Lung (tissue), 12 donors: Measurements from ENCODE around the gene OR10A7. TPM values are rescaled to one million over a fixed set of nuclear protein-coding genes. Genes with fewer than 3 reads are reported as not detected.

Experiments used
- ATAC-seq: fragments of 200-7000 bp; cut with Tn5 transposase; one replicate; pipeline ENCODE4 v1.9.1; 2020; ENCODE audit warnings: moderate number of reproducible peaks; ENCODE audit not compliant: insufficient read depth, low FRiP score
- DNase-seq, 3 donors: peaks; one replicate each; pipeline ENCODE4 v3.0.0-alpha.2; 2013 to 2017
- H3K27ac ChIP-seq, 2 donors: one replicate each; pipeline ENCODE4 v1.5.1; 2013; ENCODE audit warnings: mild to moderate bottlenecking in 2 of 2, moderate library complexity in 2 of 2, control low read depth in 1 of 2, inconsistent platforms in 1 of 2, low read depth in 1 of 2, low read length in 1 of 2
- H3K27me3 ChIP-seq, 3 donors: one replicate each; pipeline ENCODE4 v1.5.1; 2013; ENCODE audit warnings: low read length in 2 of 3; ENCODE audit not compliant: control insufficient read depth in 3 of 3, insufficient read depth in 3 of 3
- H3K36me3 ChIP-seq, 4 donors: one replicate each; pipeline ENCODE4 v1.5.1; 2013; ENCODE audit warnings: low read length in 4 of 4, mild to moderate bottlenecking in 1 of 4, moderate library complexity in 1 of 4; ENCODE audit not compliant: control insufficient read depth in 4 of 4, insufficient read depth in 4 of 4
- H3K4me1 ChIP-seq, 5 donors: one replicate each; pipeline ENCODE4 v1.5.1; 2013; ENCODE audit warnings: low read length in 5 of 5, mild to moderate bottlenecking in 2 of 5, moderate library complexity in 1 of 5; ENCODE audit not compliant: control insufficient read depth in 5 of 5, insufficient read depth in 5 of 5
- H3K4me3 ChIP-seq: one replicate; pipeline ENCODE4 v1.5.1; 2013; ENCODE audit warnings: mild to moderate bottlenecking, control low read depth, moderate library complexity
- H3K9ac ChIP-seq, 2 donors: one replicate each; pipeline ENCODE4 v1.5.1; 2013; ENCODE audit warnings: low read length in 2 of 2, control low read depth in 1 of 2; ENCODE audit not compliant: insufficient read depth in 1 of 2
- H3K9me3 ChIP-seq, 4 donors: one replicate each; pipeline ENCODE4 v1.5.1; 2013; ENCODE audit warnings: low read length in 3 of 4, mild to moderate bottlenecking in 1 of 4, moderate library complexity in 1 of 4; ENCODE audit not compliant: control insufficient read depth in 4 of 4, insufficient read depth in 3 of 4
- CTCF ChIP-seq: IDR thresholded peaks from 2 replicates; pipeline ENCODE4 v1.5.1; 2012; ENCODE audit warnings: mild to moderate bottlenecking; ENCODE audit errors: control extremely low read depth, extremely low read depth
- WGBS, 2 donors: extraction: QIAGEN DNeasy Blood & Tissue Kit; methylation state at CpG; one replicate each; pipeline ENCODE4 v1.1.7; 2013; 5-methylcytosine and 5-hydroxymethylcytosine counted together
- polyA plus RNA-seq, 2 donors: library from polyadenylated mRNA; stranded (reverse); fragments of 200-250 nt; gene quantifications; one replicate each; pipeline ENCODE4 v1.2.1, GENCODE V29; 2013
- total RNA-seq, 2 donors: library from RNA; depleted of rRNA in 1 of 2; stranded (reverse); fragments of >200 nt in 1 of 2; gene quantifications; one replicate each; pipeline ENCODE4 v1.2.1, GENCODE V29; 2014 to 2021
- donor health status: control.
- donor health status: control.
- donor health status: Bipolar disorder and iron deficiency.
- donor health status: healthy.
- donor health status: DM: yes; HTN: yes; CAD: no.

OR10A7 gene
- total and polyA plus RNA-seq, 4 donors, result not detected

GRCh38 chr12:55226523-55226922 lies 5.7 kb downstream of the OR10A7 start:
- no peaks in the 10 kb centered on the region for H3K9me3 ChIP-seq
- WGBS, 2 donors, result 42 to 47% methylated on average over 1 of the region's 1 CpG

GRCh38 chr12:55227643-55228042 lies 6.8 kb downstream of the OR10A7 start:
- no peak for TF ChIP-seq CTCF
- no peak for ATAC-seq
- WGBS, 2 donors, result 36 to 45% methylated on average over 3 of the region's 3 CpGs

More at GRCh38 chr12:55226523-55226922, 5.7 kb downstream of the OR10A7 start:
- Histone ChIP-seq H3K9ac (no peak overlapping the region), H3K36me3 (no peaks in the 10 kb centered on the region), H3K27ac (no peak overlapping the region), H3K27me3 (no peaks in the 10 kb centered on the region), H3K4me1 (peaks cover 0 to 11% (median 0%) of the 10 kb centered on the region in 5 donors), H3K4me3 (no peak overlapping the region)
- ATAC-seq (no peak), DNase-seq (no peak)
- no peak for TF ChIP-seq CTCF

GRCh38 chr12:55244309-55244708 lies 23.5 kb downstream of the OR10A7 start, which contains the start of gene OR6C74:
Gene OR6C74, plus strand, starts transcription at chr12:55244609. Its CDS starts 2,679 bp downstream, at chr12:55247288.
- Histone ChIP-seq H3K4me1 (peaks cover 0 to 10% (median 0%) of the 10 kb centered on the region in 5 donors), H3K27me3 (no peaks in the 10 kb centered on the region), H3K9ac (no peak within 1 kb of the TSS), H3K27ac (no peak within 1 kb of the TSS), H3K4me3 (no peak within 1 kb of the TSS), H3K36me3 (no peaks in the 10 kb centered on the region), H3K9me3 (no peaks in the 10 kb centered on the region)
- DNase-seq, result no peak
- 89 to 94% methylated on average over 3 of the region's 3 CpGs for WGBS, 2 donors
- TF ChIP-seq CTCF, result no peak
- ATAC-seq, result no peak

More at GRCh38 chr12:55227643-55228042, 6.8 kb downstream of the OR10A7 start:
- Histone ChIP-seq H3K36me3 (no peaks in the 10 kb centered on the region), H3K4me1 (peaks cover 0 to 11% (median 0%) of the 10 kb centered on the region in 5 donors), H3K27ac (no peak overlapping the region), H3K27me3 (no peaks in the 10 kb centered on the region), H3K9ac (no peak overlapping the region), H3K9me3 (no peaks in the 10 kb centered on the region), H3K4me3 (no peak overlapping the region)
- no peak for DNase-seq

GRCh38 chr12:55246159-55246558 lies 25.3 kb downstream of the OR10A7 start:
- Histone ChIP-seq H3K9ac (no peak overlapping the region), H3K27ac (no peak overlapping the region), H3K27me3 (no peaks in the 10 kb centered on the region), H3K4me3 (no peak overlapping the region), H3K4me1 (peaks cover 0 to 5% (median 0%) of the 10 kb centered on the region in 5 donors), H3K36me3 (no peaks in the 10 kb centered on the region), H3K9me3 (no peaks in the 10 kb centered on the region)
- TF ChIP-seq CTCF, result no peak
- no peak for ATAC-seq
- WGBS, 2 donors, result 60 to 88% methylated on average over 1 of the region's 1 CpG
- DNase-seq, result no peak
